Activated gamma-delta T cell treated with anti-CD3 and anti-CD28 coated beads, Interleukin-2, amount 50 U/mL, for 16 hours (primary cell): ENCODE measurements around the gene COL12A1.
A peak's percentile ranks its signal among the peaks of the same experiment; 100 is the strongest.
"Not testable (repeated sequence)": the region's sequence is repeated elsewhere in the genome, so short reads cannot be mapped to it uniquely, and the experiment has no call there.

Experiments
- DNase-seq: peaks from one replicate; pipeline ENCODE4 v3.0.0-alpha.2; 2020; ENCODE audit warnings: low read depth

Gene COL12A1

GRCh38 chr6:75211920-75212590 is 6.2 kb upstream of the COL12A1 start:
- DNase-seq, result no peak

DNA sequence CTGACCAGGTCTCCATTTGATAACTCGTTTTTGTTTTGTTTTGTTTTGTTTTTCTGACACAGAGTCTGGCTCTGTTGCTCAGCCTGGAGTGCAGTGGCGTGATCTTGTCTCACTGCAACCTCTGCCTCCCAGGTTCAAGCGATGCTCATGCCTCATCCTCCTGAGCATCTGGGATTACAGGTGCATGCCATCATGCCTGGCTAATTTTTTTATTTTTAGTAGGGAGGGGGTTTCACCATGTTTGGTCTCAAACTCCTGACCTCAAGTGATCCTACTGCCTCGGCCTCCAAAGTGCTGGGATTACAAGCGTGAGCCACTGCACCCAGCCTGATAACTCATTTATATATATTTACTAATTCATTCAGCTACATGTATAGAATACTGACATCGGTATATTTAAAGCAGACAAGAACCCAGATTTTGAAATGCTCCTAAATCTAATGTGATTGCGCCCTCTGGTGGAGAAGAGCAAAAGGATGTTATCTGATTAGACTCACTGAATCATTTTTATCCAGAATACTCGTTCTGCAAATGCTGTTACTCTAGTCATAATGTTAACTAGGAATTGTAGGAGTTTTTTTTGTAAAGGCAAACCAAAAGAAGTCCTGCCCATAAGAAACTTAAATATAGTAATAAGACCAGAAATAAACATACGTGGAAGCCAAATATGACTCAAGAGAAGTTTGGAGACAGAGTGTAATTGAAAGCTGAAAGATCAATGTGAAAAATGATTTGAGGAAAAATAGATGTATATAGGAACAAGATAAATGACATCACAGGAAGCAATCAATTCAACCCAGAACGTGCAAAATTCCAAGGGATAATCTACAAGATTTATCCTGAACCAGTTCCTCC is 5.3 kb upstream of the COL12A1 start:
- peak; percentile 41 for DNase-seq

- DNase-seq, result no peak
Measured at GRCh38 chr6:75209184-75209723, 3.4 kb upstream of the COL12A1 start.

GRCh38 chr6:75208298-75209183 is 2.7 kb upstream of the COL12A1 start:
- DNase-seq, result peak; percentile 67

- no peak for DNase-seq
Measured at GRCh38 chr6:75206576-75207342, 906 bp upstream of the COL12A1 start.

GRCh38 chr6:75204959-75205775 is 686 bp downstream of the COL12A1 start:
- no peak for DNase-seq

DNA sequence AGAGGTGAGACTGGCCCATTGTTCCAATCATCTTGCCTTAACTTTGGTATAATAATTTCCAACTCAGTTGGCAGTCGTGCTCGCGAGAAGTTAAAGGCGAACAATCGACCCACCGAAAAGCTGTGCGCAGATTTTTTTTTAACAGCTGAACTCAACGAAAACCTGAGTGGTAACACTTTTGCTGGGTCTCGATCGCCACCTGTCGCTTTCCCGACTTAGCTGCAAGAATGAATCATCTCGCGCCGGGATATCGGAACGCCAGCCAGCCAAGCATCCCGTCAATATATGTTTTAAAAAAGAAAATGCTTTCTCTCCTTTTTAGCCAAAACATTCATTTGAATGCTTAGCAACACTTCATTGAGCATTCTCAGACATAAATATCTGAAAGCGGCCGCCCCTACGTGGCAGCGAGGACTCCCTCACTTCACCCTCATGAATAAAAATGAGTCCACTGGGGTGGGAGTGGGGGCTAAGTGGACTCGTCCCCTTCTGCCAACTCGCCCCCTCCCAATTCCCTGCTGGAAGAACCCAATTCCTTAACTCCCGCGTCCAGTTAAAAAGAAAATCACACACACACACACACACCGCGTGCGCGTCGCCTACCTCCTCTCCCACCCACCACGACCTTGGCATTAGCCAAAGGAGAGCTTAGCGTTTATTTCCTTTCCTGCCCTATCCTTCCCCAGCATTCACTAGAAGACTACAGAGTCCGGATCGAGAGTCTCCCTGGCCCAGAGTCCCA is 1.5 kb downstream of the COL12A1 start:
- DNase-seq, result no peak

GRCh38 chr6:75203721-75204120 is 2.1 kb downstream of the COL12A1 start:
- DNase-seq, result no peak

GRCh38 chr6:75202676-75203131 is 3.1 kb downstream of the COL12A1 start:
- DNase-seq, result no peak

- DNase-seq, result no peak
Measured at GRCh38 chr6:75201901-75202672, 3.8 kb downstream of the COL12A1 start.

DNA sequence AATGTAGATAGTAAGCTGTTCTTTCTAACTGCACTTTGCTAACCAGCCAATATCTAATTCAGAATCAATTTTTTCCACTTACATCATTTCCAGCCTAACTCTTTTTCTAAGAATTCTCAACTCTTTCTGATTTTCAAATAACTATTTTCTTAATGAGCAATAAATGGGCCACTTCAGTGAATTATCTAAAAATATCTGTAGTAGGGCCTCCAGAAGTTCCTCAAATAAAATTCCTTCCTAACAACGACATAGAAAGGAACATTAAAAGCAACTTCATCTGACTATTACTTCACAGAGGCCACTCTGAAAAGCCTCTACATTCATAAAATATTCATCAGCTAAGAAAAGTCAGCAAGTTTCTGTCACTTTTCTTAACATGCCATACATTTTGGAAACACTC is 4.8 kb downstream of the COL12A1 start:
- no peak for DNase-seq

DNA sequence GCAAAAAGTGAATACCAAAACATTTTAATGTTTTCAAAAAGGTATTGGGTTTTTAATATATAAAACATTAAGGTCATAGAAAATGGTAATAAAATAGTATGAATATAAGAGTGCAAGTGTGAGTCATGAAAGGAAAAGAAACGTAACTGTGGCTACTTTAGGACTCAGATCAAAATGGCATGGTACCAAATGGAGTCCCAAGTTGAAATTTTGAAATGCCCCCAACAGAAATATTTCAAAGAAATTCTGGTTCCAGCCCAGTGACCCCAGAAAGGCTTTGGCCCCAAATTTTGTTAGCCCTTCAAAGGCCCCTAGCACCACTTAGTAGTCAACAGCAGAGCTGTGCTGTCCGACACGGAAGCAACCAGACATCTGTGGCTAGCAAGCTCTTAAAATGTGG is 6.0 kb downstream of the COL12A1 start:
- DNase-seq, result no peak

GRCh38 chr6:75196081-75196687 is 9.7 kb downstream of the COL12A1 start:
- DNase-seq, result no peak

- no peak for DNase-seq
Measured at GRCh38 chr6:75188221-75188925, 17.5 kb downstream of the COL12A1 start.

DNA sequence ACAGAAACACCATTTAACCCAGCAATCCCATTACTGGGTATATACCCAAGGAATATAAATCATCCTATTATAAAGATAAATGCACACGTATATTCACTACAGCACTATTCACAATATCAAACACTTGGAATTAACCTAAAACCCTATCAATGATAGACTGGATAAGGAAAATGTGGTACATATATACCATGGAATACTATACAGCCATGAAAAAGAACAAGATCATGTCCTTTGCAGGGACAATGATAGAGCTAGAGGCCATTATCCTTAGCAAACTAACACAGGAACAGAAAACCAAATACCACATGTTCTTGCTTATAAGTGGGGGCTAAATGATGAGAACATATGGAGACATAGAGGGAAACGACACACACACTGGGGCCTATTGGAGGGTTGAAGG is 19.3 kb downstream of the COL12A1 start:
- not testable (repeated sequence) for DNase-seq

DNA sequence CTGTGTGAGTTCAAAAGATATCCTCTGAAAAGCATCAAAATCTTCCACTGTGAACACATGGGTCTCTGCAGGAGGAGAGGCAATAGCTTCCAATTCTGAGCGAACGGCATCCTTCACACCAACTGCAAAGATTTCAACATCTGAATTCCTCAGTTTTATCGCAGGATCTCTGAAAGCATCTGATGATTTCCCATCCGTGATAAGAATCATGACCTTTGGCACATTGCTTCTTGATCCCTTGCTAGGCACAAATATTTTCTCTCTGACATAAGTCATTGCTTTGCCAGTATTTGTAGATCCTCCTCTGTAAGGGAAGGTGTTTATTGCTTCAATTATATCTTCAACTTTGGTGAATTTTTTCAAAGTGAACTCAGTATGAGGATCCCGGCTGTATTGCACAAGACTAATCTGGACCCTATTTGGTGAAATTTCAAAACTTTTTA is 22.7 kb downstream of the COL12A1 start:
- no peak for DNase-seq

DNA sequence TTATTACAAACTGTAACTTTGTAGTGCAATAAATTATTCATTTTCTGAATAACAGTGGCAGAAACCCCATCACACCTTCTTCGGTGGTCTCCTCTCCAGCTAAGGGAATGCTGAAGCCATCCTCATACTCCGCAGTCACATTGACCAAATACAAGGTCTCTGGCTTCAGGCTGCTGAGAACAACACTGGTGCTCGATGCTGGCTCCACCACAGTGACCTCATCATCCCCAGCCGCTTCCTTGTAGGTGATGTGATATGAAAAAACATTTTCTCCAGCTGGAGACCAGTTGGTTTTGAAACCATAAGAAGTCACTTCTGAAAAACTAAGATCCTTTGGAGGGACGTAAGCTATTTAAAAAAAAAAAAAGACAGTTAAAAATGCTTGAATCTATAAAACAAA is 25.0 kb downstream of the COL12A1 start:
- DNase-seq, result no peak

- no peak for DNase-seq
Measured at GRCh38 chr6:75178757-75179156, 27.1 kb downstream of the COL12A1 start.
